ENCODE results near the gene TEKTIP1.
A peak's percentile ranks its signal among the peaks of the same experiment; 100 is the strongest.
"Not testable (repeated sequence)": the region's sequence is repeated elsewhere in the genome, so short reads cannot be mapped to it uniquely, and the experiment has no call there.

TEKTIP1 gene

GRCh38 chr19:3507371-3508120, 31.4 kb upstream of the TEKTIP1 start:
- peak in 1 of 2 experiments; percentile 31 for DNase-seq (ENCODE audit: low read depth in 2 of 2)

- not testable (repeated sequence) for DNase-seq (ENCODE audit: low read depth in 2 of 2)
These were observed 30.8 kb upstream of the TEKTIP1 start for GRCh38 chr19:3508121-3508661.

- no peak for DNase-seq (ENCODE audit: low read depth in 2 of 2)
These were observed 30.0 kb upstream of the TEKTIP1 start for GRCh38 chr19:3508771-3509535.

- peak in 1 of 2 experiments; percentile 23 for DNase-seq (ENCODE audit: low read depth in 2 of 2)
These were observed 29.4 kb upstream of the TEKTIP1 start for GRCh38 chr19:3509566-3509989.

GRCh38 chr19:3510727-3511126, 28.2 kb upstream of the TEKTIP1 start:
- DNase-seq (ENCODE audit: low read depth in 2 of 2), result no peak

GRCh38 chr19:3511506-3512251, 27.3 kb upstream of the TEKTIP1 start:
- DNase-seq (ENCODE audit: low read depth in 2 of 2), result no peak

- DNase-seq (ENCODE audit: low read depth in 2 of 2), result no peak
These were observed 26.3 kb upstream of the TEKTIP1 start for GRCh38 chr19:3512562-3513228.

GRCh38 chr19:3513229-3514140, 25.5 kb upstream of the TEKTIP1 start:
- DNase-seq (ENCODE audit: low read depth in 2 of 2), result no peak

- DNase-seq (ENCODE audit: low read depth in 2 of 2), result no peak
These were observed 24.0 kb upstream of the TEKTIP1 start for GRCh38 chr19:3514930-3515329.

- no peak for DNase-seq (ENCODE audit: low read depth in 2 of 2)
These were observed 23.0 kb upstream of the TEKTIP1 start for GRCh38 chr19:3515891-3516422.

GRCh38 chr19:3516675-3517207, 22.2 kb upstream of the TEKTIP1 start:
- DNase-seq (ENCODE audit: low read depth in 2 of 2), result no peak

GRCh38 chr19:3517638-3518037, 21.3 kb upstream of the TEKTIP1 start:
- DNase-seq (ENCODE audit: low read depth in 2 of 2), result no peak

- no peak for DNase-seq (ENCODE audit: low read depth in 2 of 2)
These were observed 20.7 kb upstream of the TEKTIP1 start for GRCh38 chr19:3518255-3518654.

- no peak for DNase-seq (ENCODE audit: low read depth in 2 of 2)
These were observed 20.3 kb upstream of the TEKTIP1 start for GRCh38 chr19:3518659-3519058.

GRCh38 chr19:3519126-3519525, 19.8 kb upstream of the TEKTIP1 start:
- no peak for DNase-seq (ENCODE audit: low read depth in 2 of 2)

GRCh38 chr19:3520166-3521103, 18.5 kb upstream of the TEKTIP1 start:
- DNase-seq (ENCODE audit: low read depth in 2 of 2), result no peak

GRCh38 chr19:3521104-3521445, 17.9 kb upstream of the TEKTIP1 start:
- DNase-seq (ENCODE audit: low read depth in 2 of 2), result no peak

GRCh38 chr19:3522421-3523360, 16.3 kb upstream of the TEKTIP1 start:
- no peak for DNase-seq (ENCODE audit: low read depth in 2 of 2)
